Right lobe of liver (tissue), 4 donors: ENCODE measurements around the gene PRKAG2.

Source experiments
- POLR2A ChIP-seq: fragments of 450-650 bp; IDR thresholded peaks from one replicate; pipeline ENCODE4 v1.6.1; 2017; ENCODE audit warnings: antibody characterized with exemption, mild to moderate bottlenecking
- TF ChIP-seq, protein P1 (sequence below), 4 donors: fragments of 200-600 bp in 3 of 4; fragments of 450-650 bp in 1 of 4; IDR thresholded peaks; one replicate each; pipeline versions ENCODE4 v1.5.1 to v1.8.0; 2016 to 2022; ENCODE audit warnings: antibody characterized with exemption in 4 of 4, mild to moderate bottlenecking in 2 of 4
- donor health status: DM: no; HTN: no; CAD: no.
- donor health status: DM: no; HTN: no; CAD: no.
- donor health status: DM: no; HTN: yes; CAD: no.

- TF ChIP-seq POLR2A, result no peak
- TF ChIP-seq, protein P1, sequence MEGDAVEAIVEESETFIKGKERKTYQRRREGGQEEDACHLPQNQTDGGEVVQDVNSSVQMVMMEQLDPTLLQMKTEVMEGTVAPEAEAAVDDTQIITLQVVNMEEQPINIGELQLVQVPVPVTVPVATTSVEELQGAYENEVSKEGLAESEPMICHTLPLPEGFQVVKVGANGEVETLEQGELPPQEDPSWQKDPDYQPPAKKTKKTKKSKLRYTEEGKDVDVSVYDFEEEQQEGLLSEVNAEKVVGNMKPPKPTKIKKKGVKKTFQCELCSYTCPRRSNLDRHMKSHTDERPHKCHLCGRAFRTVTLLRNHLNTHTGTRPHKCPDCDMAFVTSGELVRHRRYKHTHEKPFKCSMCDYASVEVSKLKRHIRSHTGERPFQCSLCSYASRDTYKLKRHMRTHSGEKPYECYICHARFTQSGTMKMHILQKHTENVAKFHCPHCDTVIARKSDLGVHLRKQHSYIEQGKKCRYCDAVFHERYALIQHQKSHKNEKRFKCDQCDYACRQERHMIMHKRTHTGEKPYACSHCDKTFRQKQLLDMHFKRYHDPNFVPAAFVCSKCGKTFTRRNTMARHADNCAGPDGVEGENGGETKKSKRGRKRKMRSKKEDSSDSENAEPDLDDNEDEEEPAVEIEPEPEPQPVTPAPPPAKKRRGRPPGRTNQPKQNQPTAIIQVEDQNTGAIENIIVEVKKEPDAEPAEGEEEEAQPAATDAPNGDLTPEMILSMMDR (IDR thresholded peaks at IDR 0.05), result no peak
Measured at GRCh38 chr7:151806952-151807775, 69.8 kb downstream of the PRKAG2 start.
